ENCODE results near the gene RALGPS1. TPM values are rescaled to one million over a fixed set of nuclear protein-coding genes. Genes with fewer than 3 reads are reported as not detected.

The RALGPS1 gene
- total RNA-seq, 1 donor from 2014 or later = 30.7 TPM

DNA sequence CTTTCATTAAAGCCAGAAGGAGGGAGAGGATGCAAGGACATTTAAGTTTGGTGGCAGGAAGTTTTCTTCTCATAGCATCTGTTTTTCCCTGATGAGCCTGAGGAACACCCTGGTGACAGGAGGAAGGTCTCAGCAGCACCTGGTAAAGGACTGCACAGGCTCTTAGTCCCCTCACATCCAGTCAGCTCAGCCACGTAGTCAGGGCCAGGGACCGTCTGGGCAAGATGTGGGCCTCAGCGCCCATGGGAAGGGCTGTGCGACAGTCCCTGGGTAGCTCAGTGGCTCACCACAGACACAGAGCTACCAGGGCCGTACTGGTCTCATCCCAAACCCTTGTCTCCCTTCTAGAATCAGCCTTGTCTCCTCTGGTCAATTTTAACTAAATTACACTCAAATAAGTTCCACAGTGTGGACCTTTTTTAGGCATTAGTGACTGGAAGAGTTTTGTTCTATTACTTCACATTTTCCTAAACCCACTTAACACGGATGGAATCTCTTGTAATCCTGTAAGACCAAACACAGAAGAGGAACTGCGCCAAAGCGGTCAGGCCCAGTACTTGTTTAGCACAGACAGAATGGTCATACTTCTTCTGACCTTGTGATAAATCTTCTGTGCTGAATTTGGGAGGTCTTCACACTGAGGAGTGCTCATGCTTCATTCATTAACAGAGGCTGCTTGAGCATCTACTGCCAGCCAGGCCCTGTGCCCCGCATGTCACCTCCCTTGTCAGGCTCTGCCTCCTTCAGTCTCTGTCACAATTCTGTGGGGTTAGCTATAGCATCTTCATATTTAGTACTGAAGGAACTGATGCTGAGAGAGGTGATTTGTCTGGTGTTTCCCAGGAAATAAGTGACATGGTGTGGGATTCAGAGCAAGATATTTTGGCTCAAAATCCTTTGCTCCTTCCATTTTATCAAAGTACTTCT, 116.5 kb downstream of the RALGPS1 start:
- Mint-ChIP-seq H3K4me1 (peaks cover 9% of the 10 kb centered on the region), H3K9me3 (no peaks in the 10 kb centered on the region), H3K36me3 (no peaks in the 10 kb centered on the region), H3K4me3 (no peak overlapping the region), H3K27ac (no peak overlapping the region), H3K27me3 (ENCODE audit: insufficient read depth, low read depth) (no peaks in the 10 kb centered on the region)
- no peaks in the 10 kb centered on the region for H3K27me3 ChIP-seq
- H3F3A ChIP-seq (ENCODE audit: low read depth) = no peaks in the 10 kb centered on the region
- H3K4me3 ChIP-seq = no peak overlapping the region
- TF ChIP-seq EZH2 (IDR thresholded peaks at IDR 0.05) = no peak
- no peak for DNase-seq (ENCODE audit: low spot score)
- no peaks in the 10 kb centered on the region for H3K79me2 ChIP-seq (ENCODE audit: low read depth)
- H3K9me3 ChIP-seq (ENCODE audit: low read depth) = no peaks in the 10 kb centered on the region
- H3K36me3 ChIP-seq = no peaks in the 10 kb centered on the region
- no peak overlapping the region for H3K4me2 ChIP-seq
- peaks cover 5% of the 10 kb centered on the region for H3K4me1 ChIP-seq
- H3K27ac ChIP-seq = no peak overlapping the region
- H4K20me1 ChIP-seq (ENCODE audit: low read depth) = no peaks in the 10 kb centered on the region
- no peak overlapping the region for H2AFZ ChIP-seq (replicated peaks)
- H3K9ac ChIP-seq = no peak overlapping the region

DNA sequence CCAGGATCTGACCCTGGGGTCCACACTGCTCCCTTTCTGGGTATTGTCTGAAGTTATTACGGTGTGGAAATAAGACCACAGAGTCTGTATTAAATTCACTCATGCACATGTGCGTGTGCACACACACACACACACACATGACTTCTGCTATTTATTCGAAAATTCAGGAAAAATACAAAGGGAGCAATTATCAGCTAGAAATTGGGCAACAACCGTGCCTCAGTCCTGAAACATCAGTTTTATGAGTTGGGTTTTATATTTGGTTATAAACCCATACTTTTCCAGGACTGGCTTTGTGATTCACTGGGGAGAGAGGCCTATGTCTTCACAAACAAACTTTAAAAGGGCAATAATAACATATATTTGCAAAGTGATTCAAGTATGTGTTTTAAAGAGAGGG, 117.7 kb downstream of the RALGPS1 start:
- TF ChIP-seq, protein P1, sequence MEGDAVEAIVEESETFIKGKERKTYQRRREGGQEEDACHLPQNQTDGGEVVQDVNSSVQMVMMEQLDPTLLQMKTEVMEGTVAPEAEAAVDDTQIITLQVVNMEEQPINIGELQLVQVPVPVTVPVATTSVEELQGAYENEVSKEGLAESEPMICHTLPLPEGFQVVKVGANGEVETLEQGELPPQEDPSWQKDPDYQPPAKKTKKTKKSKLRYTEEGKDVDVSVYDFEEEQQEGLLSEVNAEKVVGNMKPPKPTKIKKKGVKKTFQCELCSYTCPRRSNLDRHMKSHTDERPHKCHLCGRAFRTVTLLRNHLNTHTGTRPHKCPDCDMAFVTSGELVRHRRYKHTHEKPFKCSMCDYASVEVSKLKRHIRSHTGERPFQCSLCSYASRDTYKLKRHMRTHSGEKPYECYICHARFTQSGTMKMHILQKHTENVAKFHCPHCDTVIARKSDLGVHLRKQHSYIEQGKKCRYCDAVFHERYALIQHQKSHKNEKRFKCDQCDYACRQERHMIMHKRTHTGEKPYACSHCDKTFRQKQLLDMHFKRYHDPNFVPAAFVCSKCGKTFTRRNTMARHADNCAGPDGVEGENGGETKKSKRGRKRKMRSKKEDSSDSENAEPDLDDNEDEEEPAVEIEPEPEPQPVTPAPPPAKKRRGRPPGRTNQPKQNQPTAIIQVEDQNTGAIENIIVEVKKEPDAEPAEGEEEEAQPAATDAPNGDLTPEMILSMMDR (IDR thresholded peaks at IDR 0.05) = no peak
- no peak for TF ChIP-seq EZH2phosphoT487 (IDR thresholded peaks at IDR 0.05)
- no peak for TF ChIP-seq EZH2 (IDR thresholded peaks at IDR 0.05)
- H3K9me3 Mint-ChIP-seq = no peaks in the 10 kb centered on the region
- Histone ChIP-seq H3K4me3 (no peak overlapping the region), H3K27ac (no peak overlapping the region), H3F3A (ENCODE audit: low read depth) (no peaks in the 10 kb centered on the region), H2AFZ (replicated peaks) (no peak overlapping the region), H3K9ac (no peak overlapping the region), H3K36me3 (no peaks in the 10 kb centered on the region), H3K27me3 (no peaks in the 10 kb centered on the region), H4K20me1 (ENCODE audit: low read depth) (no peaks in the 10 kb centered on the region), H3K9me3 (ENCODE audit: low read depth) (no peaks in the 10 kb centered on the region), H3K79me2 (ENCODE audit: low read depth) (no peaks in the 10 kb centered on the region), H3K4me2 (no peak overlapping the region), H3K4me1 (peaks cover 5% of the 10 kb centered on the region)
- DNase-seq (ENCODE audit: low spot score) = no peak
- H3K4me1 Mint-ChIP-seq = peaks cover 9% of the 10 kb centered on the region
- H3K4me3 Mint-ChIP-seq = no peak overlapping the region
- no peaks in the 10 kb centered on the region for H3K27me3 Mint-ChIP-seq (ENCODE audit: insufficient read depth, low read depth)
- no peaks in the 10 kb centered on the region for H3K36me3 Mint-ChIP-seq
- no peak overlapping the region for H3K27ac Mint-ChIP-seq

DNA sequence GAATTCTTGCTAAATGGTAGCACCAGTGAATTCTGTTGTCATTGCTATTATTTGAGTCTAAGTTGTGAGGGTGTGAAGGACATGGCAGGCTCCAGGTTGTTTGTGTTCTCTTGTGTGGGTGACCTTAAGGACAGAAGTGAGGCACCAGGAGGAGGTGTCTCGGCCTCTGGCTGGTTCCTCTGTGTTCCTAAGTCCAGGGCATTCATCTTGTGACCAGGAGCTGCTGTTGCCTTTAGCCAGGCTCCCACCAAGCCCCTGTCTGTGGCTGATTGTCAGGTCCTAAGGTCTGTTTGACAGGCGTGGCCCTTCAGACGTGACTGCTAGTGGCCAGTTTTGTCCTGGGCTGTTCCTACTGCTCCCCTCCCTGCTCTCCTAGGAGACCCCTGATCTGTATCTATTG, 118.5 kb downstream of the RALGPS1 start:
- Mint-ChIP-seq H3K27me3 (ENCODE audit: insufficient read depth, low read depth) (no peaks in the 10 kb centered on the region), H3K36me3 (no peaks in the 10 kb centered on the region), H3K4me3 (no peak overlapping the region), H3K4me1 (peaks cover 9% of the 10 kb centered on the region), H3K27ac (no peak overlapping the region), H3K9me3 (no peaks in the 10 kb centered on the region)
- H3K4me2 ChIP-seq = no peak overlapping the region
- H3K27me3 ChIP-seq = no peaks in the 10 kb centered on the region
- no peaks in the 10 kb centered on the region for H3K36me3 ChIP-seq
- H3K4me3 ChIP-seq = no peak overlapping the region
- no peaks in the 10 kb centered on the region for H3K79me2 ChIP-seq (ENCODE audit: low read depth)
- H3K9me3 ChIP-seq (ENCODE audit: low read depth) = no peaks in the 10 kb centered on the region
- no peak for DNase-seq (ENCODE audit: low spot score)
- H4K20me1 ChIP-seq (ENCODE audit: low read depth) = no peaks in the 10 kb centered on the region
- no peak overlapping the region for H3K27ac ChIP-seq
- no peak overlapping the region for H3K9ac ChIP-seq
- peaks cover 5% of the 10 kb centered on the region for H3K4me1 ChIP-seq
- TF ChIP-seq, protein P1 (IDR thresholded peaks at IDR 0.05) = no peak
- TF ChIP-seq EZH2 (IDR thresholded peaks at IDR 0.05) = no peak
- TF ChIP-seq EZH2phosphoT487 (IDR thresholded peaks at IDR 0.05) = no peak
- H3F3A ChIP-seq (ENCODE audit: low read depth) = no peaks in the 10 kb centered on the region
- no peak overlapping the region for H2AFZ ChIP-seq (replicated peaks)

DNA sequence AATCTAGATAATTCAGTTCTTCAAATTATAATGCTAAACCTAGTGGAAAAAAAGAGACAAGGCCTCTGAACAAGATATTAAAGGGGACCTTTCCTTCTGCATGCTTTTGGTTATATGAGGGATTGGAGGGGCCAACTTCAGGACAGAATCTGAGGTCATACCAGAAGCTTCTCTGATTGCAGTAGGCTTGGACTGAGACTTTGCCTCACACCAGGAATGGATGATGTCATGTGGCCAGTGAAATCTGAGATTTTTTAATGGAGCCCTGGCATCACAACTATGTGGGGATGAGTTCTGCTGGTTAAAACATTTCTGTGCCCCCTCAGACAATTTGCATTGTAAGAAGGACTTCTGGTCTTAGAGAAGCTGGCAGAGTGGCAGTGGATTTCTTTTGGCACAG, 119.2 kb downstream of the RALGPS1 start:
- Histone ChIP-seq H3K27ac (no peak overlapping the region), H3F3A (ENCODE audit: low read depth) (no peaks in the 10 kb centered on the region), H3K4me1 (peaks cover 5% of the 10 kb centered on the region), H3K4me3 (no peak overlapping the region), H4K20me1 (ENCODE audit: low read depth) (no peaks in the 10 kb centered on the region), H3K27me3 (no peaks in the 10 kb centered on the region), H3K4me2 (no peak overlapping the region), H3K9ac (no peak overlapping the region), H2AFZ (replicated peaks) (no peak overlapping the region), H3K79me2 (ENCODE audit: low read depth) (no peaks in the 10 kb centered on the region), H3K36me3 (no peaks in the 10 kb centered on the region), H3K9me3 (ENCODE audit: low read depth) (no peaks in the 10 kb centered on the region)
- Mint-ChIP-seq H3K4me3 (no peak overlapping the region), H3K27me3 (ENCODE audit: insufficient read depth, low read depth) (no peaks in the 10 kb centered on the region), H3K36me3 (no peaks in the 10 kb centered on the region), H3K27ac (no peak overlapping the region), H3K4me1 (peaks cover 9% of the 10 kb centered on the region), H3K9me3 (no peaks in the 10 kb centered on the region)
- no peak for DNase-seq (ENCODE audit: low spot score)
- TF ChIP-seq, protein P1 (IDR thresholded peaks at IDR 0.05) = no peak
- TF ChIP-seq EZH2 (IDR thresholded peaks at IDR 0.05) = no peak
- TF ChIP-seq EZH2phosphoT487 (IDR thresholded peaks at IDR 0.05) = no peak
